HepG2 (cell line): ENCODE data around the gene KCNT1. TPM values are rescaled to one million over a fixed set of nuclear protein-coding genes. Genes with fewer than 3 reads are reported as not detected.

Source experiments
- ATAC-seq: fragments of 200-7000 bp; cut with Tn5 transposase; 3 replicates; pipeline ENCODE4 v1.9.1; 2020; ENCODE audit warnings: mild to moderate bottlenecking, moderate library complexity
- BruUV-seq: library from RNA; stranded (reverse); fragments of 400-500 nt; replicated peaks from 2 replicates; lab custom pipeline; 2021; lab: Mats Ljungman, UMichigan
- CTCF ChIA-PET: fragments of 300-600 bp; formaldehyde crosslinking; extraction: SDS; loops from one replicate; lab custom pipeline; 2021; ENCODE audit warnings: low total read pairs, inconsistent platforms, low intra/inter-chr PET ratio; lab: Yijun Ruan, JAX
- POLR2A ChIA-PET: fragments of 350-600 bp; sonication (Branson Sonifier 250); formaldehyde crosslinking; loops from one replicate; lab custom pipeline; 2020; ENCODE audit warnings: antibody characterized with exemption, inconsistent platforms; lab: Yijun Ruan, JAX
- DNase-seq: peaks from one replicate; pipeline ENCODE4 v3.0.0-alpha.2; 2015; ENCODE audit warnings: low spot score
- FAIRE-seq: peaks from 3 replicates; lab custom pipeline; 2011; peaks lifted over from hg19 to GRCh38; lab: Jason Lieb, UNC
- H2AFZ ChIP-seq: one replicate; pipeline ENCODE4 v1.6.1; 2011; ENCODE audit warnings: low read length, inconsistent platforms
- H3K27ac ChIP-seq: fragments of 300-600 bp; 3 replicates; pipeline ENCODE4 v1.8.0; 2011; ENCODE audit warnings: mixed run types, mild to moderate bottlenecking, mixed read lengths, low read length, inconsistent platforms; ENCODE audit not compliant: insufficient read depth; ENCODE audit errors: extremely low read length
- H3K27me3 ChIP-seq, 2 experiments: fragments of 200-600 bp in 1 of 2; 2 replicates in 1 of 2; 3 replicates in 1 of 2; pipeline versions ENCODE4 v1.6.0 to v1.8.0; 2011; ENCODE audit warnings: low read length in 2 of 2, mild to moderate bottlenecking in 2 of 2, moderate library complexity in 2 of 2, inconsistent platforms in 1 of 2; ENCODE audit not compliant: insufficient read depth in 2 of 2, control insufficient read depth in 1 of 2
- H3K36me3 ChIP-seq, 2 experiments: fragments of 200-600 bp in 1 of 2; replicated peaks in 1 of 2; 2 replicates in 1 of 2; 3 replicates in 1 of 2; pipeline versions ENCODE4 v1.5.1 to v1.8.0; 2011; ENCODE audit warnings: low read length in 2 of 2, inconsistent platforms in 1 of 2; ENCODE audit not compliant: insufficient read depth in 2 of 2, control insufficient read depth in 1 of 2
- H3K4me1 ChIP-seq: 2 replicates; pipeline ENCODE4 v1.5.1; 2012; ENCODE audit warnings: low read length, inconsistent platforms; ENCODE audit not compliant: insufficient read depth
- H3K4me2 ChIP-seq: 2 replicates; pipeline ENCODE4 v1.6.0; 2011; ENCODE audit warnings: low read depth, low read length, inconsistent platforms
- H3K4me3 ChIP-seq, 3 experiments: fragments of 200-600 bp in 1 of 3; sonication (generic), shearing (Covaris generic) in 1 of 3; replicated peaks in 1 of 3; 2 replicates each; pipeline ENCODE4 v1.5.1; 2011 to 2016; ENCODE audit warnings: low read length in 3 of 3, inconsistent platforms in 2 of 3, low read depth in 2 of 3, mild to moderate bottlenecking in 2 of 3, control low read depth in 1 of 3, mixed read lengths in 1 of 3; ENCODE audit not compliant: insufficient read depth in 1 of 3
- H3K79me2 ChIP-seq: one replicate; pipeline ENCODE4 v1.6.1; 2011; ENCODE audit warnings: low read length, inconsistent platforms; ENCODE audit not compliant: insufficient read depth
- H3K9ac ChIP-seq: 2 replicates; pipeline ENCODE4 v1.6.0; 2011; ENCODE audit warnings: mild to moderate bottlenecking, low read depth, low read length, inconsistent platforms; ENCODE audit not compliant: insufficient read depth
- H3K9me3 ChIP-seq: 2 replicates; pipeline ENCODE4 v1.5.1; 2012; ENCODE audit warnings: mild to moderate bottlenecking, low read length
- H4K20me1 ChIP-seq: 2 replicates; pipeline ENCODE4 v1.6.0; 2011; ENCODE audit warnings: inconsistent platforms, mild to moderate bottlenecking, low read length, moderate library complexity; ENCODE audit not compliant: insufficient read depth
- CBX5 ChIP-seq: sonication (generic); formaldehyde crosslinking; IDR thresholded peaks from 2 replicates; pipeline ENCODE4 v1.4.0; 2020; ENCODE audit warnings: missing genetic modification reagents, borderline replicate concordance
- EZH2 ChIP-seq: conservative IDR thresholded peaks from 2 replicates; pipeline ENCODE4 v1.6.1; 2012; ENCODE audit warnings: mild to moderate bottlenecking, low read depth, low read length, moderate library complexity
- WGBS: methylation state at CpG from one replicate; pipeline ENCODE4 v1.1.6; 2017; ENCODE audit warnings: low lambda C conversion rate; 5-methylcytosine and 5-hydroxymethylcytosine counted together
- in situ Hi-C: cut with HindIII; loops from 2 replicates; pipeline ENCODE4 v1.10.0; 2017; ENCODE audit warnings: low pct_unique_long_range_greater_than_20kb; ENCODE audit not compliant: extremely low pct_ligation_motif_present
- intact Hi-C: fragments of 100-400 bp; cut with micrococcal nuclease; formaldehyde crosslinking; loops from one replicate; pipeline ENCODE4 v1.10.0; 2022; ENCODE audit not compliant: unreplicated experiment
- polyA plus RNA-seq, 8 experiments: library from polyadenylated mRNA; depleted of rRNA in 3 of 8; stranded (reverse) in 7 of 8; unstranded in 1 of 8; fragments of >200 nt; fragmentation: Illumina TruSeq in 4 of 8; extraction: Trizol in 4 of 8; gene quantifications; 2 replicates each; pipeline versions ENCODE4 v1.2.1 to v1.2.3, GENCODE V29; 2011 to 2016; ENCODE audit warnings: low read depth in 4 of 8, missing spikeins in 1 of 8, mixed read lengths in 1 of 8; ENCODE audit not compliant: insufficient read depth in 1 of 8
- total RNA-seq, 5 experiments: library from RNA; depleted of rRNA; stranded (reverse); fragments of >200 nt; fragmentation: Illumina TruSeq; extraction: Trizol; gene quantifications; 2 replicates each; pipeline ENCODE4 v1.2.3, GENCODE V29; 2016; ENCODE audit warnings: low read depth in 1 of 5
- TF ChIP-seq, protein P1 (sequence below): sonication (generic); formaldehyde crosslinking; IDR thresholded peaks from 2 replicates; pipeline ENCODE4 v1.5.0; 2020; ENCODE audit warnings: mild to moderate bottlenecking, missing genetic modification reagents, moderate library complexity

The KCNT1 gene
- total and polyA plus RNA-seq, 2 of the 13 experiments (the other 11 are each of a cell fraction or from before 2014, with no cell fraction given) = not detected

GRCh38 chr9:135787776-135788575 is 86.0 kb downstream of the KCNT1 start:
- H3K9me3 ChIP-seq = no peaks in the 10 kb centered on the region
- CTCF ChIA-PET = no interaction called here
- TF ChIP-seq CBX5 (CRISPR knock-in tag) = no peak
- TF ChIP-seq, protein P1, sequence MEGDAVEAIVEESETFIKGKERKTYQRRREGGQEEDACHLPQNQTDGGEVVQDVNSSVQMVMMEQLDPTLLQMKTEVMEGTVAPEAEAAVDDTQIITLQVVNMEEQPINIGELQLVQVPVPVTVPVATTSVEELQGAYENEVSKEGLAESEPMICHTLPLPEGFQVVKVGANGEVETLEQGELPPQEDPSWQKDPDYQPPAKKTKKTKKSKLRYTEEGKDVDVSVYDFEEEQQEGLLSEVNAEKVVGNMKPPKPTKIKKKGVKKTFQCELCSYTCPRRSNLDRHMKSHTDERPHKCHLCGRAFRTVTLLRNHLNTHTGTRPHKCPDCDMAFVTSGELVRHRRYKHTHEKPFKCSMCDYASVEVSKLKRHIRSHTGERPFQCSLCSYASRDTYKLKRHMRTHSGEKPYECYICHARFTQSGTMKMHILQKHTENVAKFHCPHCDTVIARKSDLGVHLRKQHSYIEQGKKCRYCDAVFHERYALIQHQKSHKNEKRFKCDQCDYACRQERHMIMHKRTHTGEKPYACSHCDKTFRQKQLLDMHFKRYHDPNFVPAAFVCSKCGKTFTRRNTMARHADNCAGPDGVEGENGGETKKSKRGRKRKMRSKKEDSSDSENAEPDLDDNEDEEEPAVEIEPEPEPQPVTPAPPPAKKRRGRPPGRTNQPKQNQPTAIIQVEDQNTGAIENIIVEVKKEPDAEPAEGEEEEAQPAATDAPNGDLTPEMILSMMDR (CRISPR knock-in tag) = 0 out of 2 replicates have a peak, but pooled peaks have one; percentile 12
- 0 out of 2 replicates have a peak, but pooled peaks have one; percentile 46 for TF ChIP-seq EZH2
- TF ChIP-seq, all 625 proteins: peak for 2
- no peak overlapping the region for H3K4me3 ChIP-seq
- H4K20me1 ChIP-seq = no peaks in the 10 kb centered on the region
- intact Hi-C loops = no loop called here
- WGBS = 69% methylated on average over 14 of the region's 38 CpGs
- DNase-seq (no peak), ATAC-seq (peak; percentile 27), FAIRE-seq (no peak)
- no peaks in the 10 kb centered on the region for H3K36me3 ChIP-seq
- H3K27ac ChIP-seq = no peak overlapping the region
- POLR2A ChIA-PET = no interaction called here
- no peaks in the 10 kb centered on the region for H3K79me2 ChIP-seq
- peaks cover 18 to 87% of the 10 kb centered on the region in 2 experiments; a peak in 4 of 5 replicates for H3K27me3 ChIP-seq
- H3K4me1 ChIP-seq = no peaks in the 10 kb centered on the region
- H3K9ac ChIP-seq = no peak overlapping the region
- no TSS peak for BruUV-seq
- no peak overlapping the region for H3K4me2 ChIP-seq
- in situ Hi-C loops = no loop called here
- no peak overlapping the region for H2AFZ ChIP-seq
